ENCODE results near the gene SCARB1.

Gene SCARB1

DNA sequence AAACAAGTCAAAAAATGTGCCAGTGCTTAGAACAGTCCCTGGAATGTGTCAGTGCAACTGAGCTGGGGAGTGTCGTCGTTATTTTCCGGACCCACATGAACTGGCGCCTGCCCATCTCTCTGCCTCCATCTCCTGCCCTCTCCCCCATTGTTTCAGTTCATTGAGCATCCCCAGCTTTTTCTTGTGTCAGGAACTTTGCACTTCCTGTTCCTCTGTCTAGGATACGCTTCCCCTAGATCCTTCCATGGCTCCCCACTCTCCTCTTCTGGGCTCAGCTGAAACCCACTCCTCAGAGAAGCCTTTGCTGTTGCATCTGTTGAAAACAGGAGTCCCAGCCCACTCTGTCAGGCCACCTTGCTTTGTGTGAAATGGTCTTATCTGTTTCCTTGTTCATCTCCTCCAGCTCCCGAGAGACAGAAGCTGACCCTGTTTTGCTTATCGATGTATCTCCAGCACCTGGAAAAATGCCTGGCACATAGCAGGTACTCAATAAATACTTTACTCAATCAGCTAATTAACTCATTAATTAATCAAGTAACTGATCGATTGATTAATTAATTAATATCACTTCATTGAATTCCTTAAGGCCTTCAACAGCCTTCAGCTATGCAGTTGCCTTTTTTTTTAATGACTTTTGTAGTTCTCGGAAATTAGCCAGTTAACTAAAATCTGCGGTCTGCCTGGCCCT is 2.7 kb upstream of the SCARB1 start:
- DNase-seq = peak in 1 of 10 donors; percentile 13
- intact Hi-C loops (cut with DNase I) = no loop called here

DNA sequence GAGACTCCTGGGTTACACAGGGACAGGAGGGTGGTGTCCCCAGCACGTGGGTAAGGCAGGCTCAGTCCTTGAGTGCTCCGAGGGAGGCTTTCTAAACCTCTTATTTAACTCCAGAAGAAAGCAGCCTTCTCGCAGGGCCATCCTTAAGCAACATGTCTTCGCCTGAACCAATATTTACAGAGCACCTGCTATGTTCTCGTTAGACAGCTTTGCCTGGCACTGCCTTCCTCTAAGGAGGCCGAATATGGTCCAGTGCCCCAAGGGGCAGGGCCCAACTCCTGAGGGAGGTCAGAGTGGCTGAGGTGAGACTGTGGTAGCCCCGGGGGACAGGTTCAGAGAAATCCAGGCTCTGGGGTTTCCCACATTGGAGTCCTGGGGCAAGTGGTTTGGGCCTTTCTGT is 2.1 kb upstream of the SCARB1 start:
- DNase-seq = peak in 1 of 10 donors; percentile 39
- intact Hi-C loops (cut with DNase I) = no loop called here

GRCh38 chr12:124864326-124864752 is 675 bp upstream of the SCARB1 start:
- peak in 1 of 10 donors; percentile 70 for DNase-seq
- intact Hi-C loops (cut with DNase I) = loop anchor here (5.0 kb wide), 1 partner anchor 33 kb away; no protein-coding TSS in a partner anchor

GRCh38 chr12:124862768-124863415 is 772 bp downstream of the SCARB1 start:
- peak; percentile 42 to 94 (median 72) for DNase-seq
- intact Hi-C loops (cut with DNase I) = loop anchor here (2.0 to 5.0 kb wide), 2 partner anchors 14 to 34 kb away; no protein-coding TSS in a partner anchor

- intact Hi-C loops (cut with DNase I) = loop anchor here (2.0 to 5.0 kb wide), 2 partner anchors 13 to 35 kb away; no protein-coding TSS in a partner anchor
- DNase-seq = peak in 1 of 10 donors; percentile 16
Measured at GRCh38 chr12:124861898-124862676, 1.6 kb downstream of the SCARB1 start.

DNA sequence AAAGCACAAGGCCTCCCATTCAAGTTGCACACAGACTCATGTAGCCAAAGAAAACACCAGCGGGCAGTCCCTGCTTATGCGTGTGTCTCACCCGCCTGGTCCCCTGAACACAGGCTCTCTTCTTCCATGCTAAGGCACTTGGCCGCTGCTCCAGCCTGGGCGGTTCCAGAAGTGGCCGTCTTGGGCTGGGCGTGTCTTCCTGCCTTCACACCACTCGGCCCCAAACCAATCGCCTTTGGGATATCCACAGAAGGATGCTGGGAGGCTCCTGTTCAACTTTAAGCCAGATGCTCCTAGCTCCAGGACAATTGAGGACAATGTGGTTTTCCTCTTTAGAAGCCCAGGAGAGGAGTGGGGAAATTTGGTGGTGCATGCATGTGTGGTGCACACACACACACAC is 2.2 kb downstream of the SCARB1 start:
- intact Hi-C loops (cut with DNase I) = loop anchor here (5.0 kb wide), 1 partner anchor 36 kb away; no protein-coding TSS in a partner anchor
- peak; percentile 79 to 98 (median 86) for DNase-seq

DNA sequence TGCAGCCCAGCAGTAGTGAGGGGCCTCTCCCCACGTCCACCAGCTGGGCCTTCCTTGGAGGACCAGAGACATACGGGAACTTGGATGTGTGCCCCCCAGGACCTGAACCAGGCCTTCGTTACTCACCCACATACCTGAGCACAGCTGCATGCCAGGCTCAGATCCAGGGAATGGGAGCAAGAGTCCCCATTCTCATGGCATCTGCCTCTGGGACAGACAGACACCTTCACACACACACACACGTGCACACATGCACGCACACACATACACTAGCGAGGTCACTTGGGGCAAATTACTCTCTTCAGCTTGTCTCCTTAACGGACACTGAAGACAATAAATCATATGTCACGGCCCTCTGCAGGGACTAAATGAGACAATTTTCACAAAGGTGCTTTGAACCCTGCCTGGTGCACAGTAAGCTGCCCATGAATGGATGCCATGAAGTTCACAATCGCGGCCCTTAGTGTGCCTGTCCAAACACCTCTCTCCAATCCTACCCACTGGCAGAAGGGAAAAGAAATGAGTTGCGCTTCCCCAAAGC is 5.7 kb downstream of the SCARB1 start:
- DNase-seq = peak in 1 of 10 donors; percentile 19
- intact Hi-C loops (cut with DNase I) = no loop called here

- DNase-seq = peak in 1 of 10 donors; percentile 76
- intact Hi-C loops (cut with DNase I) = no loop called here
Measured at GRCh38 chr12:124856842-124857178, 6.9 kb downstream of the SCARB1 start.

- intact Hi-C loops (cut with DNase I) = no loop called here
- DNase-seq = no peak
Measured at GRCh38 chr12:124856132-124856841, 7.4 kb downstream of the SCARB1 start.

- DNase-seq = peak in 1 of 10 donors; percentile 20
- intact Hi-C loops (cut with DNase I) = no loop called here
Measured at GRCh38 chr12:124855275-124855957, 8.2 kb downstream of the SCARB1 start.

- intact Hi-C loops (cut with DNase I) = no loop called here
- DNase-seq = peak in 1 of 10 donors; percentile 71
Measured at GRCh38 chr12:124854637-124855184, 9.0 kb downstream of the SCARB1 start.

DNA sequence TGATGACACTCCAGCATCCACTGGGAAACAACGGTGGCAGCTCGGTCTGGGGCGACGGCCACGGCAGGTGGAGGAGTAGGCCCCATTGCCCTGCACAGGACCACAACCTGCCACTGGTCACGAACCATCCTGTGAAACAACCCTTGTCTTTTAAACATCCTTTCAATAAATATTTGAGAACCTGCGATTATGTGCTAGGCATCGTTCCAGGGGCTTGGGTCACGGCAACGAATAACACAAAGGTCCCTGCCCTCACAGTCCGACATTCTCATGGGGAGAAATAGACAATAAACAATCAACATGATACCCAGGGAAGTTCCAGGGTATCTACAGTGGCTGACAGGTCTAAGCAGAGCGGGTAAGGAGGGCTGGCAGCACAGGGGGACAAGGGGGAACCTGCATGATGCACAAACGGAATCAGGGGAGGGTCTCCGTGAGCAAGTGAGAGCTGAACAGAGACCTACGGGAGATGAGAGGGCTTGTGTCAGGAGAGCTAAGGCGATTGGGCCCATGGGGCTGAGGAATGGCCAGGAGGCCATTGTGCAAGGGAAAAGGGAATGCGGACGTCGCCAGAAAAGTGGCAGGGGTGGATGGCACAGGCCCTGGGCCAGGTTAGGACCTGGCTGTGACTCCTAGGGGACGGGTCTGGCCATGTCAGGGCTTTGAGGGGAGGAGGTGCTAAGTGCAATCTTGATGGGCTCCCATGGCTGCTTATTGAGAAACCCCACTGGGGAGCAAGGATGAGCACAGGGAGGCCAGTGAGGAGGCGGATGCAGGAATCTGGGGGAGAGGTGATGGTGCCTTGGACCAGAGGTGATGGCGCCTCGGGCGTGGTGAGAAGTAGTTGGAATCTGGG is 9.7 kb downstream of the SCARB1 start:
- intact Hi-C loops (cut with DNase I) = no loop called here
- DNase-seq = peak in 1 of 10 donors; percentile 55

DNA sequence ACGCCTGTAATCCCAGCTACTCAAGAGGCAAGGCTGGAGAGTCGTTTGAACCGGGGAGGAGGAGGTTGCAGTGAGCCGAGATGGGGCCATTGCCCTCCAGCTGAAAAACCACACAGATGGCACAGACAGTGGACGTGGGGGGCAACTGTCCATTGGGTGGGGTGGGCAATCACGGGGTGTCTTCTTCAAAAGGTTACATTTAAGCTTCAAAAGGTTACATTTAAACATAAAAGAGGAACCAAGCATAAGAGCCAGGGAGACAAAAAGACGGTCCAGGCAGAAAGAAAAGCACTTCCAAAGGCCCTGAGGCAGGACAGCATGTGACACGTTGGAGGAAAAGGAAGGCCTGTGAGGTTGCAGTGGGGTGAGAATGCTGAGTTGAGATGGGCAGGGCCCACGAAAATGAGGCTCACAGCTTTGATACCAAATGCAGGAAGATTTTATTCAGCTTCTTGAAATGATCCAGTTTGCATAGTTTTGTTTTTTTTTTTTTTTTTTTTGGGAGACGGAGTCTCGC is 10.7 kb downstream of the SCARB1 start:
- intact Hi-C loops (cut with DNase I) = no loop called here
- peak in 1 of 10 donors; percentile 23 for DNase-seq

- intact Hi-C loops (cut with DNase I) = no loop called here
- peak in 3 of 10 donors; percentile 41 to 75 (median 66) for DNase-seq
Measured at GRCh38 chr12:124852329-124852831, 11.3 kb downstream of the SCARB1 start.

- intact Hi-C loops (cut with DNase I) = no loop called here
- no peak for DNase-seq
Measured at GRCh38 chr12:124851342-124851741, 12.3 kb downstream of the SCARB1 start.

DNA sequence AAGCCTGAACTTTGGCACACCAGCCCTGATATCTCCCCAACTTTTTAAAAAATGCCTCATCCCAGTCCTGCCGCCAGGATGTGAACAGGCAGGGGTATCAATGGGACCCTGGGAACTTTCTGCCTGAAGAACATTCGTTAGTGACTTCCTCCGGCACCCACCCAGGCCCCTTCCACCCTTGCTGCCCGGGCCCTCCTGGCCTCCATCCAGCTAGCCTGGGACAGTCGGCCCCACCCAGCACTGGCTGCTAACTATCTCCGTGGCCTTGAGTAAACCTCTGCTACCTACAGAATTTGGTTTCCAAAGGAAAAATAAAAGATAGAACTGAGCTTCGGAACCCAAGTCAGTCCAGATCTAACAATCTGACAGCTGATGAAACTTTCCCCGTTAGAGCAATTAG is 14.3 kb downstream of the SCARB1 start:
- intact Hi-C loops (cut with DNase I) = loop anchor here (2.0 kb wide), 1 partner anchor 13 kb away; the partner anchor contains the start of gene SCARB1
- DNase-seq = no peak

DNA sequence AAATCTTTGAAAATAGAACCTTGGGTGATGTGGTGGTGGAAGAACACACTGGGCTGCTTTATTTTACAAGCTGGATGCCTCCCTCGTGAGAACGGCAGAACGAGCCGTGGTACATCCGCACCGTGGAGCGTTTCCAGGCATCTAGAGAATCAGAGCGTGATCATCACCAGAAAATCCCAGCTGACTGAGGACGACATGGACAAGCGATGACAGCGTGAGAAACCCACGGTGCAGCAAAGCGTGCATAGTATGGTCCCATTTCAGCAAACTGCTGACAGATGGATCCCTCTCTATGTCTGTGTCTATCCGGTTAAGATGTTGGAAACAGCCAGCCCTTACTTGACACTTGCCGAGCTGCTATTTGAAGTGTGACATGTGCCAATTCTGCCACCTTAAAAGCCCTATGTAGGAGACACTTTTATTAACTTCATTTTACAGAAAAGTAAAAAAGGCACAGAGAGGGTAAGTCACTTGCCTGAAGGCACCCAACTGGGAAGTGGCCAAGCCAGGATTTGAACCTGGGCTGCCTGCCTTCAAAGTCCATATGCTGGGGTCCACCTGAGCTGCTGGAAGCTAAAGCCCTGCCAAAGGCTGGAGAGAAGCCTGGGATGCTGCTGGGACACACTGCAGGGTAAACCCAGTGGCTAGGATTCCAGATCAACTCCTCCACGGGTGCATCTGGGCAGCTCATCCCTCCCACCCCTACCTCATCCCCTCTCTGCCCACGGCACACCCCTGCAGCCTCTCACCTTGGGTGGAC is 14.9 kb downstream of the SCARB1 start:
- intact Hi-C loops (cut with DNase I) = loop anchor here (2.0 kb wide), 1 partner anchor 14 kb away; the partner anchor contains the start of gene SCARB1
- DNase-seq = peak; percentile 37 to 92 (median 60)
